ENCODE data around the gene PLAC1. TPM values are rescaled to one million over a fixed set of nuclear protein-coding genes. Genes with fewer than 3 reads are reported as not detected.

Gene PLAC1
- total and polyA plus RNA-seq, 8 donors: 0.18 to 0.77 (median 0.46) TPM; not detected in 2

DNA sequence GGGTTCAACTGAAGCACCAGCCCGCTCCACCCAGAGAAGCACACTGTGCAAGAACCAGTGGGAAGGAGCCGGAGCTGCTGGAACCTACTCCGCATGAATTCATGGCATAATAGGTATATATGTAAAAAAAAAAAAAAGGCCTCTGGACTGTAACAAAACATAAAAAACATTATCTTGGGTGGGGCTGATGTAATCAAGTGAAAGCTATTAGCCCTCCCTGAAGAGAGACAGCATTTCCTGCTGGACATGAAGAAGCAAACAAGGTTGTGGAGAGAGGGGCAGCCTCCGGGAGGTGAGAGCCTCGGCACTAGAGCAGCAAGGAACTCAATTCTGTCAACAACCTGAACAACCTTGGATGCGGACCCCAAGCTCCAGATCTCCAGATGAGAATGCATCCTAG lies 50.7 kb downstream of the PLAC1 start:
- TF ChIP-seq, protein P1, sequence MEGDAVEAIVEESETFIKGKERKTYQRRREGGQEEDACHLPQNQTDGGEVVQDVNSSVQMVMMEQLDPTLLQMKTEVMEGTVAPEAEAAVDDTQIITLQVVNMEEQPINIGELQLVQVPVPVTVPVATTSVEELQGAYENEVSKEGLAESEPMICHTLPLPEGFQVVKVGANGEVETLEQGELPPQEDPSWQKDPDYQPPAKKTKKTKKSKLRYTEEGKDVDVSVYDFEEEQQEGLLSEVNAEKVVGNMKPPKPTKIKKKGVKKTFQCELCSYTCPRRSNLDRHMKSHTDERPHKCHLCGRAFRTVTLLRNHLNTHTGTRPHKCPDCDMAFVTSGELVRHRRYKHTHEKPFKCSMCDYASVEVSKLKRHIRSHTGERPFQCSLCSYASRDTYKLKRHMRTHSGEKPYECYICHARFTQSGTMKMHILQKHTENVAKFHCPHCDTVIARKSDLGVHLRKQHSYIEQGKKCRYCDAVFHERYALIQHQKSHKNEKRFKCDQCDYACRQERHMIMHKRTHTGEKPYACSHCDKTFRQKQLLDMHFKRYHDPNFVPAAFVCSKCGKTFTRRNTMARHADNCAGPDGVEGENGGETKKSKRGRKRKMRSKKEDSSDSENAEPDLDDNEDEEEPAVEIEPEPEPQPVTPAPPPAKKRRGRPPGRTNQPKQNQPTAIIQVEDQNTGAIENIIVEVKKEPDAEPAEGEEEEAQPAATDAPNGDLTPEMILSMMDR (IDR thresholded peaks at IDR 0.05): no peak
- ATAC-seq (no peak), DNase-seq (no peak)
- no peaks in the 10 kb centered on the region for H3K9me3 ChIP-seq
- H3K4me1 ChIP-seq: no peaks in the 10 kb centered on the region
- no peak overlapping the region for H3K27ac ChIP-seq
- no peak overlapping the region for H3K4me3 ChIP-seq
- no peaks in the 10 kb centered on the region for H3K36me3 ChIP-seq
- intact Hi-C loops (cut with DNase I): no loop called here
- no peaks in the 10 kb centered on the region for H3K27me3 ChIP-seq

DNA sequence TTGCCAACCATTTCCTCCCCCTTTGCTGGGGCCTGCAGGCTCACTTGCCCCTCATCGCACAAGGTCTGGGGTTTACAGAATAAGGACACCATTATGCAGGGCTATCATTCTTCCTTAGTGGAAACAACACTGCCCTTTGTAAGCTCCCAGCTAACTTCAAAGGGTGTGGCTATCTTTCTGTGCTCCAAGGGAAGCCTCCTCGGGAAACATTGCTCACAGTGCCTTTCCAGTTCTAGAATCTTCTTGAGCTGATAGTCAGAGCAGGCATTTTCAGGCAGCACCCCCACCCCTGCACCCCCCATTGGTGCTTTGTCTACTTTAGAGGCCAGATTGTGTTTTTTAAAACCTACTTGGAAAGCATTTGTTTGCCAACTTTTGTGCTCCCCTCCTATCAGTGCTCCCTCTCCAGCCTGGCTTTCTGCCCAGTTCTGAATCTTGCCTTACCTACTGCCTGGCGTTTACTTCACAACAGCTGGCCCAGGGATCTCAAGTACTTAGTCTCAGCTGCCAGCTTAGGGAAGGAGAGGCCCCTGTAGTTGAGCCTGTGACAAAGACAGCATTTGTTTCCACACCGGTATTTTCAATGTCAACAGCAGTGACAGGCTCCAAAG lies 53.5 kb downstream of the PLAC1 start:
- Histone ChIP-seq H3K4me3 (no peak overlapping the region), H3K27me3 (no peaks in the 10 kb centered on the region), H3K27ac (no peak overlapping the region), H3K36me3 (no peaks in the 10 kb centered on the region), H3K4me1 (no peaks in the 10 kb centered on the region), H3K9me3 (no peaks in the 10 kb centered on the region)
- intact Hi-C loops (cut with DNase I): no loop called here
- peak; percentile 79 for ATAC-seq
- DNase-seq: peak in 2 of 4 donors; percentile 52 to 61
- TF ChIP-seq, protein P1 (IDR thresholded peaks at IDR 0.05): no peak

DNA sequence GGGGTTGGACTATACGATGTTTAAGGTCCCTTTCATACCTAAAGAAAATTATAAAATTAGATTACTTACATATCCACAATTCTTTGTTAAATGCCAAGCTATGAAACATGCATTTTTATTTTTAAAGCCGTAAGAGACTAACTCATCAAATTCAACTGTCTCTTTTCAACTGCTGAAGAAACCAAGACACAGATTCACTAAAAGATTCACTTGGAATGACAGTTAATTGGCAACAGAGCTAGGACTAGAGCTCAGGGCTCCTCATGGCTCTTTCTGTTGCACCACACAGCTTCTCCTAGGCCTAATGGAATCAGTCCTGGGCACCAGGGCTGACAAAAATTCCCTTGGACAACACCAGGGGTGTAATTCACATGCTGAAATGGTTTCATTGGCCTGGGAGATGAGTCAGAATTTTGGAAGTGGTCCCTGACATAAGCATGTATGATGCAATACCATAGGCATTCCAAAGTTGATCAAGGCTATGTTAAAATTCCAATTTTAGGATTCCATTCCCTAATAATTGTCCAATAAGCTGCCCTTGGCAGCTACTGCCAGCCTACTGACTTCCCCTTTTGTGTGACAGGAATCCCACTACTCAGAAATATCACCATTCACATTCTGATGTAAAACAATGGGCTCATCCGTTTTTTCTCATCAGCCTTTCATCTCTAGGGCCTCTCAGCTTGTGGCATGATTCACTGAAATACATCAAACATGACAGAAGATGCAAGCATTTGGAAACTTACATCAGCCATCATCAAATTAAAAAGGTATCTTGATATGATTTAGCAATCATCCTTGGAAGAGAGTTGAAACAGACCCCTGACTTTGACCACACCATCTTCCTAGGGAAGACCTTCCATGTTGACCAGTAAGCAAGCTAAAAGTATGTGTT lies 54.2 kb downstream of the PLAC1 start:
- intact Hi-C loops (cut with DNase I): no loop called here
- Histone ChIP-seq H3K9me3 (no peaks in the 10 kb centered on the region), H3K4me1 (no peaks in the 10 kb centered on the region), H3K27me3 (no peaks in the 10 kb centered on the region), H3K27ac (no peak overlapping the region), H3K36me3 (no peaks in the 10 kb centered on the region), H3K4me3 (no peak overlapping the region)
- peak; percentile 52 for ATAC-seq
- TF ChIP-seq, protein P1 (IDR thresholded peaks at IDR 0.05): no peak
- DNase-seq: no peak

DNA sequence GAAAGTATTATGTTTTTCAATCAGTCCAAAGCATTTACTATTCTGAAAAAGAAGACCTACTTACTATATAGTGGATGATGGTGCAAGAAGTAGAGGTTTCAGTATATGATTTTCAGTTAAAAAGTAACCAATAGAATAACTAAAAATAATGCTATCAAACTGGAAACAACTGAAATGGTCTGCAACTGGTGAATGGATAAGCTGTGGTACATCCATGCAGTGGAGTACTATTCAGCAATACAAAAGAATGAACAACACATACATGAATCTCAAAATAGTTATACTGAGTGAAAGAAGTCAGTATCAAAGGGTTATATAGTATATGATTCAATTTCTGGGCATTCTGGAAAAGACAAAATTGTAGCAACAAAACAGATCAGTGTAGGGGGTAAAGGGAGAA lies 55.9 kb downstream of the PLAC1 start:
- ATAC-seq (no peak), DNase-seq (no peak)
- TF ChIP-seq, protein P1 (IDR thresholded peaks at IDR 0.05): no peak
- H3K4me3 ChIP-seq: no peak overlapping the region
- no peaks in the 10 kb centered on the region for H3K9me3 ChIP-seq
- H3K27ac ChIP-seq: no peak overlapping the region
- peaks cover 0 to 6% of the 10 kb centered on the region in 2 donors for H3K27me3 ChIP-seq
- no peaks in the 10 kb centered on the region for H3K4me1 ChIP-seq
- intact Hi-C loops (cut with DNase I): no loop called here
- no peaks in the 10 kb centered on the region for H3K36me3 ChIP-seq

DNA sequence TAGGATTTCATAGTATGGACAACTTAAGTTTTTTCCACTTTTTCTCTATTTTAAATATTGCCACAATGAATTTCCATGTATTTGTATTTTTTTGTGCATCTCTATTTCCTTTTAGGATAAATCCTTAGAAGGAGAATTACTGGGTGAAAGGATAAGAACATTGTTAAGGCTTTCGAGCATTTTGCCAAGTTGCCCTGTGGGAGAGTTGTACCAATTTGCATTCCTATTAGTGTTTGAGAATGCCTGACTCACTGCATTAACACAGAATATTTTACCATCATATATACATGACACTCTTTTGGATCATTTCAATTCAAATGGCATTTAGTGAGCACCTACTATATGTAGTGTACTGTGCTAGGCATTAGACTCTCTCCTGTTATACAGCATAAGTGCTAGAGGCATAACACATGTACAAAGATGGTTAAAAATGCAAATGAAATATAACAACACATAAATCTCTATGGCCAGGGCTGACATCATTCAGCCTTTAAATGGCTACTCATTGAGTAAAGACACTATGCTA lies 57.0 kb downstream of the PLAC1 start:
- Histone ChIP-seq H3K9me3 (no peaks in the 10 kb centered on the region), H3K4me3 (no peak overlapping the region), H3K4me1 (no peaks in the 10 kb centered on the region), H3K36me3 (no peaks in the 10 kb centered on the region), H3K27ac (no peak overlapping the region), H3K27me3 (peaks cover 0 to 6% of the 10 kb centered on the region in 2 donors)
- TF ChIP-seq, protein P1 (IDR thresholded peaks at IDR 0.05): no peak
- DNase-seq (no peak), ATAC-seq (no peak)
- intact Hi-C loops (cut with DNase I): no loop called here

Measured in left lung (tissue), 10 donors.